H9 (cell line): Measurements from ENCODE around the gene HIPK3. TPM values are rescaled to one million over a fixed set of nuclear protein-coding genes. Genes with fewer than 3 reads are reported as not detected.

Source experiments
- DNase-seq: peaks from one replicate; pipeline ENCODE4 v3.0.0-alpha.2; 2017
- H2AFZ ChIP-seq: one replicate; pipeline ENCODE4 v1.6.1; 2013; ENCODE audit warnings: mild to moderate bottlenecking, low read length, control low read depth, moderate library complexity
- H2AK5ac ChIP-seq: 2 replicates; pipeline ENCODE4 v1.6.1; 2013; ENCODE audit warnings: low read length, control low read depth, mixed read lengths; ENCODE audit not compliant: insufficient read length
- H2BK120ac ChIP-seq: one replicate; pipeline ENCODE4 v1.6.1; 2013; ENCODE audit warnings: low read depth, mild to moderate bottlenecking, low read length, control low read depth, inconsistent platforms; ENCODE audit not compliant: poor library complexity, severe bottlenecking
- H2BK12ac ChIP-seq: 2 replicates; pipeline ENCODE4 v1.6.1; 2013; ENCODE audit warnings: low read length, control low read depth, mixed read lengths, low read depth; ENCODE audit not compliant: insufficient read length
- H2BK15ac ChIP-seq: 2 replicates; pipeline ENCODE4 v1.6.1; 2013; ENCODE audit warnings: low read depth, low read length, control low read depth
- H2BK20ac ChIP-seq: one replicate; pipeline ENCODE4 v1.6.1; 2013; ENCODE audit warnings: low read depth, mild to moderate bottlenecking, low read length, control low read depth, inconsistent platforms; ENCODE audit not compliant: poor library complexity, severe bottlenecking
- H2BK5ac ChIP-seq: 2 replicates; pipeline ENCODE4 v1.6.1; 2013; ENCODE audit warnings: low read length, control low read depth, mixed read lengths; ENCODE audit not compliant: insufficient read length
- H3K14ac ChIP-seq: 2 replicates; pipeline ENCODE4 v1.6.1; 2013; ENCODE audit warnings: low read length, control low read depth; ENCODE audit not compliant: insufficient read depth
- H3K18ac ChIP-seq: 2 replicates; pipeline ENCODE4 v1.6.1; 2013; ENCODE audit warnings: low read depth, mild to moderate bottlenecking, mixed read lengths, low read length, control low read depth; ENCODE audit not compliant: insufficient read length
- H3K23ac ChIP-seq: 2 replicates; pipeline ENCODE4 v1.6.1; 2013; ENCODE audit warnings: low read length, control low read depth, mixed read lengths, low read depth; ENCODE audit not compliant: insufficient read length
- H3K23me2 ChIP-seq: 2 replicates; pipeline ENCODE4 v1.6.1; 2013; ENCODE audit warnings: low read depth, mild to moderate bottlenecking, mixed read lengths, low read length, control low read depth; ENCODE audit not compliant: insufficient read length, poor library complexity, severe bottlenecking
- H3K27ac ChIP-seq: 2 replicates; pipeline ENCODE4 v1.5.1; 2013; ENCODE audit warnings: low read length, control low read depth, mixed read lengths, low read depth; ENCODE audit not compliant: insufficient read length
- H3K27me3 ChIP-seq: 2 replicates; pipeline ENCODE4 v1.6.1; 2013; ENCODE audit warnings: low read length, control low read depth, inconsistent platforms; ENCODE audit not compliant: insufficient read depth
- H3K4ac ChIP-seq: 2 replicates; pipeline ENCODE4 v1.6.1; 2013; ENCODE audit warnings: low read depth, mild to moderate bottlenecking, control low read depth, inconsistent platforms, low read length, moderate library complexity
- H3K4me1 ChIP-seq: 2 replicates; pipeline ENCODE4 v1.6.1; 2013; ENCODE audit warnings: low read length, control low read depth, inconsistent platforms; ENCODE audit not compliant: insufficient read depth
- H3K4me2 ChIP-seq: 2 replicates; pipeline ENCODE4 v1.6.1; 2013; ENCODE audit warnings: low read length, control low read depth, mixed read lengths; ENCODE audit not compliant: insufficient read length, insufficient read depth
- H3K56ac ChIP-seq: 2 replicates; pipeline ENCODE4 v1.6.1; 2013; ENCODE audit warnings: low read depth, mild to moderate bottlenecking, mixed read lengths, low read length, control low read depth; ENCODE audit not compliant: insufficient read length
- H3K79me1 ChIP-seq: 2 replicates; pipeline ENCODE4 v1.6.1; 2013; ENCODE audit warnings: low read depth, mild to moderate bottlenecking, moderate library complexity, low read length, control low read depth, inconsistent platforms; ENCODE audit not compliant: insufficient read depth, poor library complexity, severe bottlenecking
- H3K79me2 ChIP-seq: 2 replicates; pipeline ENCODE4 v1.6.1; 2013; ENCODE audit warnings: low read length, control low read depth, inconsistent platforms; ENCODE audit not compliant: insufficient read depth
- H3K9ac ChIP-seq: 2 replicates; pipeline ENCODE4 v1.6.1; 2013; ENCODE audit warnings: low read length, control low read depth, mixed read lengths; ENCODE audit not compliant: insufficient read length; ENCODE audit errors: extremely low read depth
- H3K9me3 ChIP-seq: one replicate; pipeline ENCODE4 v1.6.1; 2013; ENCODE audit warnings: low read depth, low read length, inconsistent platforms; ENCODE audit not compliant: control insufficient read depth
- H3T11ph ChIP-seq: one replicate; pipeline ENCODE4 v1.6.1; 2013; ENCODE audit warnings: mild to moderate bottlenecking, low read length, control low read depth, inconsistent platforms
- H4K20me1 ChIP-seq: one replicate; pipeline ENCODE4 v1.6.1; 2013; ENCODE audit not compliant: control insufficient read depth, insufficient read length, insufficient read depth
- H4K5ac ChIP-seq: 2 replicates; pipeline ENCODE4 v1.6.1; 2013; ENCODE audit warnings: low read depth, mild to moderate bottlenecking, mixed read lengths, low read length, control low read depth; ENCODE audit not compliant: insufficient read length
- H4K8ac ChIP-seq: replicated peaks from 2 replicates; pipeline ENCODE4 v1.6.1; 2013; ENCODE audit warnings: low read length, control low read depth, mixed read lengths, low read depth; ENCODE audit not compliant: insufficient read length
- H4K91ac ChIP-seq: 2 replicates; pipeline ENCODE4 v1.6.1; 2013; ENCODE audit warnings: low read depth, mild to moderate bottlenecking, moderate library complexity, mixed read lengths, low read length, control low read depth; ENCODE audit not compliant: insufficient read length
- H3K27ac Mint-ChIP-seq, 3 experiments: 2 replicates in 2 of 3; 3 replicates in 1 of 3; pipeline ENCODE4 v1.8.0; 2020 to 2021; ENCODE audit warnings: mixed read lengths in 3 of 3, mild to moderate bottlenecking in 1 of 3, moderate library complexity in 1 of 3
- H3K27me3 Mint-ChIP-seq: 2 replicates; pipeline ENCODE4 v1.8.0; 2021; ENCODE audit warnings: low read depth, mild to moderate bottlenecking, moderate library complexity, mixed read lengths
- H3K36me3 Mint-ChIP-seq, 3 experiments: 2 replicates in 2 of 3; 3 replicates in 1 of 3; pipeline ENCODE4 v1.8.0; 2020 to 2021; ENCODE audit warnings: low read depth in 3 of 3, mixed read lengths in 3 of 3; ENCODE audit not compliant: insufficient read depth in 1 of 3
- H3K4me1 Mint-ChIP-seq, 2 experiments: 2 replicates each; pipeline ENCODE4 v1.8.0; 2020; ENCODE audit warnings: mixed read lengths in 2 of 2
- H3K4me3 Mint-ChIP-seq, 2 experiments: 2 replicates in 1 of 2; 3 replicates in 1 of 2; pipeline ENCODE4 v1.8.0; 2020 to 2021; ENCODE audit warnings: mild to moderate bottlenecking in 2 of 2, mixed read lengths in 2 of 2, moderate library complexity in 1 of 2
- H3K9me3 Mint-ChIP-seq, 2 experiments: 2 replicates in 1 of 2; 3 replicates in 1 of 2; pipeline ENCODE4 v1.8.0; 2020; ENCODE audit warnings: mild to moderate bottlenecking in 2 of 2, mixed read lengths in 2 of 2, moderate library complexity in 1 of 2
- WGBS: extraction: QIAGEN DNeasy Blood & Tissue Kit; methylation state at CpG from one replicate; pipeline ENCODE4 v1.1.7; 2013; ENCODE audit warnings: missing lambda C conversion rate, low lambda C conversion rate, mixed read lengths; ENCODE audit not compliant: insufficient read length; ENCODE audit errors: extremely low coverage; 5-methylcytosine and 5-hydroxymethylcytosine counted together
- total RNA-seq: library from RNA; stranded (reverse); gene quantifications from 2 replicates; pipeline ENCODE4 v1.2.1, GENCODE V29; 2021
- TF ChIP-seq, protein P1 (sequence below): fragments of 200-600 bp; sonication (generic); conservative IDR thresholded peaks from 3 replicates; pipeline ENCODE4 v1.8.0; 2021; ENCODE audit warnings: antibody characterized with exemption, mild to moderate bottlenecking

The HIPK3 gene
- total RNA-seq, 1 experiment from 2014 or later: 23.4 TPM

DNA sequence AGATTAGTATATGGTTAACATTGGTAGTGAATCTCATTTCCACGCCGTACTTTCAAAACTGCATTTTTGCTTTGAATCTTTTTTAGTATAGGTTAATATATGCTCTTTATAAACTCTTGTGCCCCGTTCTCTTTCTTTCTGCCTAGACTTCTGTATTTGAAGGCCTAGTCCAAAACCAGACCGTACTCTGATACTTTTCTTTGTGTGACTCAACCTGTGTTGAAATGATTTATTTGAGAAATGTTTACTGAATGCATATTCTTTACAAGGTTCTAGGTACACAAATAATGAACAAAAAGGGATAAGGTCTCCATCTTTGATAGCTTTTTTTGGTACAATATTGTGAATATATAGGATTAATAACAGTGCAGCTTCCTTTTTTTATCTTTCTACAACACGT is 68.3 kb downstream of the HIPK3 start:
- Histone ChIP-seq H2AK5ac (no peak overlapping the region), H3K23ac (no peak overlapping the region), H2BK12ac (no peak overlapping the region), H2AFZ (no peak overlapping the region), H4K5ac (no peak overlapping the region), H3K18ac (no peak overlapping the region), H3K23me2 (no peaks in the 10 kb centered on the region), H2BK120ac (no peak overlapping the region), H4K8ac (no peak overlapping the region), H3K79me2 (no peaks in the 10 kb centered on the region; the same call in 1 of the 2 replicates), H3K14ac (no peak overlapping the region), H3K9me3 (no peaks in the 10 kb centered on the region), H2BK20ac (no peak overlapping the region), H3T11ph (no peak overlapping the region), H3K4ac (no peak overlapping the region), H3K4me2 (no peak overlapping the region), H2BK15ac (no peak overlapping the region), H3K79me1 (peaks cover 7% of the 10 kb centered on the region), H4K91ac (no peak overlapping the region), H3K4me1 (no peaks in the 10 kb centered on the region), H3K27ac (no peak overlapping the region), H2BK5ac (no peak overlapping the region), H3K9ac (no peak overlapping the region), H4K20me1 (no peaks in the 10 kb centered on the region), H3K27me3 (no peaks in the 10 kb centered on the region), H3K56ac (no peak overlapping the region)
- DNase-seq: no peak
- no peak overlapping the region for H3K4me3 Mint-ChIP-seq
- H3K36me3 Mint-ChIP-seq: no peaks in the 10 kb centered on the region
- TF ChIP-seq, protein P1, sequence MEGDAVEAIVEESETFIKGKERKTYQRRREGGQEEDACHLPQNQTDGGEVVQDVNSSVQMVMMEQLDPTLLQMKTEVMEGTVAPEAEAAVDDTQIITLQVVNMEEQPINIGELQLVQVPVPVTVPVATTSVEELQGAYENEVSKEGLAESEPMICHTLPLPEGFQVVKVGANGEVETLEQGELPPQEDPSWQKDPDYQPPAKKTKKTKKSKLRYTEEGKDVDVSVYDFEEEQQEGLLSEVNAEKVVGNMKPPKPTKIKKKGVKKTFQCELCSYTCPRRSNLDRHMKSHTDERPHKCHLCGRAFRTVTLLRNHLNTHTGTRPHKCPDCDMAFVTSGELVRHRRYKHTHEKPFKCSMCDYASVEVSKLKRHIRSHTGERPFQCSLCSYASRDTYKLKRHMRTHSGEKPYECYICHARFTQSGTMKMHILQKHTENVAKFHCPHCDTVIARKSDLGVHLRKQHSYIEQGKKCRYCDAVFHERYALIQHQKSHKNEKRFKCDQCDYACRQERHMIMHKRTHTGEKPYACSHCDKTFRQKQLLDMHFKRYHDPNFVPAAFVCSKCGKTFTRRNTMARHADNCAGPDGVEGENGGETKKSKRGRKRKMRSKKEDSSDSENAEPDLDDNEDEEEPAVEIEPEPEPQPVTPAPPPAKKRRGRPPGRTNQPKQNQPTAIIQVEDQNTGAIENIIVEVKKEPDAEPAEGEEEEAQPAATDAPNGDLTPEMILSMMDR: no peak
- peaks cover 7 to 8% of the 10 kb centered on the region in 2 experiments for H3K4me1 Mint-ChIP-seq
- no CpG with 5 or more reads among the region's 5 CpGs for WGBS
- H3K9me3 Mint-ChIP-seq: no peaks in the 10 kb centered on the region
- no peak overlapping the region for H3K27ac Mint-ChIP-seq
- H3K27me3 Mint-ChIP-seq: no peaks in the 10 kb centered on the region
